ENCODE measurements around the gene ALK.
A peak's percentile ranks its signal among the peaks of the same experiment; 100 is the strongest.

ALK gene

DNA sequence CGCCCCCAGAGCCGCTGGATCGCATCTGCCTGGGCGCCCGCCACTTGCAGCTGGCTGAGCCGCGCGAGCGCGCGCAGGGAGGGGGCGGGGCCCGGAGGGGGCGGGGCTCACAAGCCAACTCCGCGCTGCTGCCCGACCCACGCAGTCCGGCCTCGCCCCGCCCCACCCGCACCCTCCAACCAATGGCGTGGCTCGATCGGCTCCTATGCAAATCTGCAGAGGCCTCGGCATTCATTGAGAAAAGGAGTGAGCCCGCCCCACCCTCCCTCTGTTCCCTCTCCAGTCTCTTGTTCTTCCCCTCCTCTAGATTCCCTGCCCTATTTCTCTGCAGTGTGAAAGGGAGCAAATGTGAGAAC is at the start of gene ALK:
TSS of gene ALK (minus strand) at position 27 of the 356 bp plus-strand sequence. CDS start 927 bp downstream, outside the sequence.
- DNase-seq (ENCODE audit: low read depth, low spot score), result peak; percentile 97

DNA sequence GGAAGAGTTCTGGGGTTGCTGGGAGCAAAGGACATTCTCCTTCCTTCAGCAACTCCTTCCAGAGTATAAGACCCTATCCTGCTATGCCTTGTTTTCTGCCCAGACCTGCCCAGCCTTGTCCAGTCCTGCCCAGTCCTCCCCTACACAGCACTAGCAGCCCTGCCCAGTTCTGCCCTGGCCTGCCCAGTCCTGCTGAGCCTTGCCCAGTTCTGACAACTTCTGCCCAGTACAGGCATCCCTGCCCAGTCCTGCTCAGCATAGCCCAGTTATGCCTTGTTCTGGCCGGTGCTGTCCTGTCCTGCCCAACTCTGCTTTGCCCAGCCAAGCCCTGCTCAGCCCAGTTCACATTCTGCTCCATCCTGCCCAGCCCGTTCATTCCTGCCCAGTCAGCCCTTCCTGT is 44.9 kb upstream of the ALK start:
- no peak for DNase-seq (ENCODE audit: low read depth, low spot score)

DNA sequence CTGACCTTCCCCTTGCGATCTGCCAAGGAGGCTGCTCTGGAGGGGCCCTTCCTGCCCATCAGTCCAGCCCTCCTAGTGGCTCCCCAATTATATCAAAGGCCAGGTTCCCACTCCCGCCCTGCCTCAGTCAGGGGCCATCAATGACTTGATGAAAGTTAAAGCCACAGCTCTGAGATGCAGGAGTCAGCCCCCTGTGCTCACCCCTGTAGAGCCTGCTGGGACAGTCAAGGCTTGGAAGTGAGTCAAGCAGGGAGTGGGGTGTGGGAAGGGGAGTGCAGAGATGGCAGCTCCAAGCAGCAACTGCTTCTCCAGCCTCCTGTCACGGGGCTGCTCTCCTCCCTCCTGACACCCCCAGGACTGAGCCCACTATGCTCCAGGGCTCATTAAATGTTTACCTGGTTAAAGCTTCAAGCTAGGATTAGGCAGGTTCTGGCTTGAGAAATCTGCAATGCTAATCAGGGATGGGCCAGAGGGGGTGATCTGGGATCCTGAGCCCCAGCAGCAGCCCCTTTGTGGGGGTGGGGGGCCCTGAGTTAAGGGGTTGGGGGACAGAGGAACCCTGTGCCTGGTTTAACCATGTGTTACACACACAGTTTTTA is 42.7 kb upstream of the ALK start:
- no peak for DNase-seq (ENCODE audit: low read depth, low spot score)

DNA sequence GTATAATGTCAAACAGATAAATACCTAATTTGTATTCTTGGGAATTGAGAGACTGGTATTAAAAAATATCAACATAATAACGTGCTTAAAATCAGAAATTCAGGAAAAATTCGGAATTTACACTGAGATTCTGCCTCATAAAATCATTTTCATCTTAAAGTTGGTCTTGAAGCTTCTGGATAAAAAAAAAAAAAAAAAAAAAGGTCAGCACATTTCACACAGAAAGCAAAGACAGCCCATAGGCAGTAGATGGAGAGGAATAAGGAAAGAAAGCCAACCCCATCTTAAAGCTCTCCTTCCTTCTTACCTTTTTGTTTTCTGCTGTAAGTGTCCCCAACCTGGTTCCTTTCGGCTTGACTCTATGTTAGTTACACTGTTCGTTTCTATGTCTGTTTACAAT is 41.5 kb upstream of the ALK start:
- no peak for DNase-seq (ENCODE audit: low read depth, low spot score)

DNA sequence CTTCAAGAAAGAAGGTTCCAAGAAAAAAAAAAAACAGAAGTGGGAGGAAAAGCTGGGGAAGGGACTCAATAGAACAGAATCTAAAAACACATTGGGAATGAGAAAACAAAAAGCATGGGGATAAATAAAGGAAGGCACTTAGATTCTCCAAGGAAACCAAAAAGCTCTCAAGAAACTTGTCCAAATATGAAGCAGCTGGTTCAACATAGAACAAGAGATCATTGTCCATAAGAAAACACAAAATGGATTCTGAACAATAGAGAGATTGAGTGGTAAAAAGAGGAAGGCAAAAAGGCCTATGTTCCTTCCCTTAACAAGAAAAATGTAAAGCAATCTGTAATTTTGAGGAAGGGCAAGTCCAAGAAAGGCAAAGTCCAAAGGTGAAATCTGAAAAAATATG is 32.9 kb upstream of the ALK start:
- no peak for DNase-seq (ENCODE audit: low read depth, low spot score)

DNA sequence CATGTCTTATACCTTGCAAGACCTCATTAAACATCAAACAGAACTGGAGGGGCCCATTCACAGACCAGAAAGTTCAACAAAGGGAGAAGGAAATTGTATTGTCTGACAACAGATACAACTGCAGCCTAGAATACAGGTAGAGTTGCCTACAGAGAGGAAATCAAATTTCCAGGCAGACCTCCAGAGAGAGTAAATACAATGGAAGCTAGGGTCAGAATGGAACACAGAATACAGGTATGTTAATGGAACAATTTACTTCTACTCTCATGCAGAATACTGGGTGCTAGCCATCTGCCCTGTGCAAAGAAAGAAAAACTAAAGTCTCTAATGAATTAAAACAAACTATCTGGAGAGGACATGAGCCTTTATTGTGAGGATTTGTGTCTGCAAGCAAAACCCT is 31.6 kb upstream of the ALK start:
- DNase-seq (ENCODE audit: low read depth, low spot score), result no peak

DNA sequence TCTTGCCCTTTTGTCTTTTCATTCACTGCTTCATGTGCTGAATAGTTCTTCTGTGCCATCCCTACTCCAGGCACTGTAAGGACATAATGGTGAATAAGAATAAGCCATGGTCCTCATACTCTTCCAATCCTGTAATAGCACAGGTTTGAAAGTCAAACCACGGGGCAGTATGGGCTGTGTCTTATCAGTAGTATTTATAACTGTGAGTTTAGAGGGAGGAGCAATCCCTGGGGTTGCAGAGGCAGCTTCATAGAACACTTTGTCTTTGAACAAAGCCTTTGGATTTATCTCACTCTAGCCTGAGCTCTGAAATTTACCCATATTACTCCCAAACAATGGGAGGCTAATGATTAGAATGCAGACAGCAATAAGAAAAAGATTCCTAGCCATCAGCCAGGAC is 30.2 kb upstream of the ALK start:
- no peak for DNase-seq (ENCODE audit: low read depth, low spot score)

DNA sequence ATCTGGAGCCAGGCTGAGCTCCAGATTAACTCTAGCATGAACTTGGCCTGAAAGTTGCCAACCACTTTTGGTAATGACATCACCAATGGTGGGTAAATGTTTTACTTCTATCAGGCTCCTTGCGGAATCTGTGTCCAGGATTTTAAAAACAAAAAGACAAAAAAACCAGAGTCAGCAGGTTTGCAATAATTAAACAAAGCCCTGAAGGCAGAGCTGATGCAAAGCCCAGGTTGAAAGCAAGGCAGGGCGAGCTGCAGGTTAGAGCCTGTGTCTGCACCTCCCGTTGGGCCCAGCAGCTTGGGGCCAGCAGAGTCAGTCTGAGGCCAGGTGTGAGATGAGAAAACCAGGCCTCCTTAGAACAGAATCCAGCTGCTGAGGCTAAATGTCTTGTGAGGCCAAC is 29.1 kb upstream of the ALK start:
- DNase-seq (ENCODE audit: low read depth, low spot score), result no peak

DNA sequence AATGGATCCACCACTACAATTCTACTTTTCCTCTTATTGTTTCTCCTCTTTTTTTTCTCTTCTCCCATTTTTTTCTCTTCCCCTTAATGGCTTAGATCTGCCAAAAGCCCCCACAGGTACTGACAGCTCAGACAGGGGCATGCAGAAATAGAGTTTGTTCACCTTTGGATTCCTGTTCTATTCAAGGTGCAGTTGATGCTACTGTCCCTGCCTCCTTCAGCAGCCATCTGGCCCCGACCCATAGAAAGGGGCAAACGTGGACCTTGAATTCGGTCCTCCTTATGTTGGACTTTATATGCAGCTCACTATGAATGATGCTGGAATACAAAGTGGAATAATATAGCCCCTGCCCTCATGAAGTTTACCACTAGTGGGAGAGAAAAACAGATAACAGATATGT is 27.7 kb upstream of the ALK start:
- no peak for DNase-seq (ENCODE audit: low read depth, low spot score)

DNA sequence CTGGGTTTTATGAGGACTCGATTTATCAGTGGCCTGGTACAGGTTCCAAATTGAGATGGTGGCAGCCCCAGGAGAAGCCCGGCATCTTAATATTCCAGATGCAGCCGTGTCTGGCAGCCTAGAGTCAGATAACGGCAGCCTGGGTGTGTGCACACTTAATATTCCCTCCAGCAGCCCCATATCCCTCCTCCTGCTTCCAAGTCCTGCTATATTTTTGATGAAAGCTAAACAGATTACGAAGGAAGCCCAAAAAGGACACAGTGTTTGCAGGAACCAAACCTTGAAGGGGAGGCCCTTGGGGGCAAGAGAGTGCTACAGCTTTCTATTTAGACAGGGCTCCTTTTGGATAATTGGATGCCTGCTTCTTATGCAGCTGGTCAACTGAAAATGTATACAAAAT is 25.1 kb upstream of the ALK start:
- DNase-seq (ENCODE audit: low read depth, low spot score), result no peak

DNA sequence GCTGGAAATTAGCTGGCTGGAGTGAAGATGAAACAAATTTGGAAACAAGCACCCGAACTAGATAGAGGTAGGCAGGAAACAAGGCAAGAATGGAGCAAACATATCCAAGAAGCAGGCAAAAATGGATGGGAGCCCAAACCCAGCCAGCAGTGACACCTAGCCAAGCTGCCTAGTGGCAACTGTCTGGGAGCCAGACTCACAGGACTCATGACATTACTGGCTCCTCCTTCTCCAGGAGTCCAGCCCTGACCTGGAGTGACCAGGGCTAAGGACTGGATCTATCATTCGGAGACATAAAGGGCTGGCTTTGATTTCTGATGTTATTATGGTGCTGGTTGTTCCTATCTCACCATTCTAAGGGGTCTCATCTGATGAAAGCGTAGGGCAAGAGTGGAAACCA is 21.3 kb upstream of the ALK start:
- no peak for DNase-seq (ENCODE audit: low read depth, low spot score)

DNA sequence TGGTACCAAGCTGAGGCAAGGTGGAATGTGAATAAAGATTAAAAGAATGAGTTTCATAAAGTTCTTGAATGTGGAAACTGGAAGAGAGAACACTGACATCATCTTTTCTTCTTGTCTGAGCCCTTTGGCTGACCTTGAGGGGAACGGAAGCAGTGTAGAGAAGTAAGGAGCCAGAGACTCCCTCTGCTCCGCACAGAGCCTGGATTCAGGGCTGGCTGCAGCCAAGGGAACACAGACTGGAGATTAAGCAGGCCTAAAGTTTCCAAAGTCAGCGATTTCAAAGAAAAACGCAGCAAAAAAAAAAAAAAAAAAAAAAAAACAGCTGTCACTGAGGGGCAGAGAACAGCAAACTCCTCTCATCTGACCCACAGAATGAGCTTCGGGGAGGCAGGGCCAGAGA is 19.3 kb upstream of the ALK start:
- no peak for DNase-seq (ENCODE audit: low read depth, low spot score)

DNA sequence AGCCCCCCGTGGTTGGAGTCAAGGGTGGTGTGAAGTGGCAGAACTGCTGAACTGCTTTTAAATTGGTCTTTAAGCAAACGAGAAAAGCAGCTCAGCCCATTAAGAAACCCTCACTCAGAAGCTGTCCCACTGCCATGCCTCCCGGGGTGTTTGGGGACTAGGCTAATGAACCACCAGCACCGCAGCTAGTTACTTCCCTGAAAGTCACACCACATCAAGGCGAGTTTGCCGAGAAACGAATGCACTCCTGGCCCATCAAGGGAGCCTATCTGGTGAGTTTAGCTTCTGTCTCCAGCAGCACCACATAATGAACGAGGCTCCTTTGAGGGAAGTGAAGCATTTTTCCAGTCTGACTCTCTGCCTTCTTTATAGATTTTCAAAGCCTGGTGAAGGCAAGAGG is 14.6 kb upstream of the ALK start:
- peak; percentile 46 for DNase-seq (ENCODE audit: low read depth, low spot score)

DNA sequence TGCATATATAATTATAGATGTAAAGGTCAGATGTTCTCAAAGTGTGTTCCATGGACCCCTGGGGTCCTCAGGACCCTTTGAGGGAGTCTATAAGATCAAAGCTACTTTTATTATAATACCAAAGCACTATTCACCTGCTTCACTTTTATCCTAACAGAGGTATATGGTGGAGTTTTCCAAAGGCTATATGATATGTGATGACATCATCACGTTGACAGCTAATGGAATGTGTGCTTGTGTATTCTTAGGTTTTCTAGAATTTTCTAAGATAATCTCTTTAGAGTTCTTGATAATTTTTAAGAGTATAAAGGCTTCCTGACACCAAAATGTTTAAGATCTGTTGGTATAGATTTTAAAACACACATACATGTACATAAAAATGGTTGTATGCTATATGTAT is 10.4 kb upstream of the ALK start:
- no peak for DNase-seq (ENCODE audit: low read depth, low spot score)

DNA sequence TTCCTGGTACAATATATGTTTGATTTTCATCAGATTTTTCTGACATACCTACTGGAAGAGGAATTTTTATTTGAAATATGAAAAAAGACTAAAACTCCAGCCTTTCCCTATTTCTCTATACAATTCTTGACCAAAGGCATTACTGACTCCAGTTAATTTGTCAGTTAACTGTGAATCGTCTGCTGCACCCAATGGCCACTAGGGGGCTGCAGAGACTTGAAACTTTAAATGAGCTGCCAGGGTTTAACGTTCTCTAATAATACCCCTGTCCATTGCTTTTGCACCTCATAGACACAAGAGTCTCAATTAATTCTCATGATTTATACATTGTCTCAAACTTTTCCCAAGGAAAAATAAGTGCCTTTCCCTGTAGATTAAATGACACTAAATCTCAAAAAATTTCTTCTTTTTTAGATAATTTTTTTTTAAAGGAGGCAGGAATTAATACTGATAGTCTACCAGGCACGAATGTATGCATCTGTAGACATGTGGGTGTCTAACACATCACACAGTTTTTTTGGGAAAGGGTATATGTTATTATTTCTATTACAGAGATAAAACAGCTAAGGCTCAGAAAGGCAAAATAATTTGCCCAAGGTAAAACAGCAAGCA is 1.8 kb upstream of the ALK start:
- peak; percentile 77 for DNase-seq (ENCODE audit: low read depth, low spot score)

DNA sequence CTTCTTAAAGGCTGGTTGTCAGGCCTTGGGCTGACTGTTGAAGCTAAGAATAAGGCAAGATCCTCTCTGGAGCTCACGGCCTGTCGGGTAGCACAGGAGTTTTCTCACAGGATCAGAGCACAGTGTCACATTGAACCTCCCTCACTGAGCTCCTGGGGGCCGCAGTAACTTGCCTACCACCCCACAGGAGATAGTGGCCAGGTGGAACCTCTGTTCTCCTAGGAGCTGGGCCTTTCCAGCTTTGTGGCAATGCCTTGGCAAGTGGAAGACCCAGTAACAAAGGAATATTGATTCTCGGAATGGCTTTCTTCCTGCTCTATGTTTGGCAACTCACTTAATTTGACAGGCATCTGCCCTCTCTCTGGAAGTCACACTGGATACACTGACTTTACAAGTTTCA is 1.2 kb upstream of the ALK start:
- DNase-seq (ENCODE audit: low read depth, low spot score), result no peak

DNA sequence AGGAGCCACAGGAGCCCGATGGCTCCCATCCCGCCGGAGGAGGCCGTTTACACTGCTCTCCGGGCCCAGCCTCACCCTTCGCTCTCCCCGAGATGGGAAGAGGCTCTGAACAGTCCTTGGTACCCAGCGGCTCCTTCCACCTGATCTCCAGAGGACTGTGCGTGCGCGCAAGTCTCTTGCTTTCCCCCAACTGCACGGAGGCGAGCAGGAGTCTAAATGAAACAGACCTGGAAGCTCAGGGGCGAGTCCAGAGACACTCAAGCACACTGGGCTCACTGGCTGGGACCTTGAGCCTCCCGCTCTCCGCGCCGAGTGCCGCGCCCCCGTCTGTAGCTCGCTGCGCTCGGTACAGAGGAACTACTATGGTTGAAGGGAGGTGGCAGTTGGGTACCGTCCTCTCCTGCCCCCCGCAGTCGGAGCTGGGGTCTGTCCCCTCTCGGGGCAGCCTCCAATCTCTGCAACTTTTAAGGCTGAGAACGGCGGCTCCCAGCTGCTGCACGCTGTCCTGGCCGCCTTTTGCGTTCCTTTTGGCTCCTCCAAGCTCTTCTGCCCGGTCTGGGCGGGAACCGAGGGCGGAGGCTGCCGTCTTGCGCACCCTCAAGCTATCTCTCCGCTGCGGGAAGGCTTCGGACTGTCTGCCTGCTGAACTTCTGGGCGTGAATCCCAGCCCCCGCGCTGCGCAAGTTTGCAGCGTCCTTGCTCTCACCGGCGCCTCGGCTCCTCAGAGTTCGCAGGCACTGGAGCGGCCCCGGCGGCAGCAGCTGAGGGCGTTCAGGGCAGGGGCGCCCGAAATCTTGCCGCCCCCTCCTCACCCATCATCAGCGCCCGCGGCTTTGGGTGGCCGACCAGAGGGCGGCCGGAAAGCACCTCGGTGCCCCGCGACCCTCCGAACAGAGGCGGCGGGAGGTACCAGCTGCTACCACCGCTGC is 491 bp downstream of the ALK start:
- DNase-seq (ENCODE audit: low read depth, low spot score), result peak; percentile 67

DNA sequence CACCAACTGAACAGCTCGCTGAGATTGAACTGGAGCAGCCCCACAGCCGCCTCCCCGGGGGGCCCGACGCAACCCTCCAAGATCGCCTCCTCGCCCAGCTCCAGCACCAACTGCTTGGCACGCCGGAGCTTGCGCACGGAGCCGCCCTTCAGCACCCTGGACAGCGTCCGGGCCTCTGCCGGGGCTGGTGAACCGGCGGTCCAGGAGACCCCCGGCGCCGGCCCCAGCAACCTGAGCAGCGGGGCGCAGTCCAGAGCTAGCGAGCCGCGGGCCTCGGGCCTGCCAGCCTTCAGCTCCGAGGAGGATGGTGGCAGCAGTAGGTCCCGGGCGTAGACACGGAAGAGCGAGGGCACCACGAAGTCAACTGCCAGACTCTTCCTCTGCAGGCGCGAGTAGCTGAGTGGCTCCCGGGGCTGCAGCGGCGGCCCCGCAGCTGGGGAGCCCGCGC is 1.2 kb downstream of the ALK start:
- peak; percentile 92 for DNase-seq (ENCODE audit: low read depth, low spot score)

DNA sequence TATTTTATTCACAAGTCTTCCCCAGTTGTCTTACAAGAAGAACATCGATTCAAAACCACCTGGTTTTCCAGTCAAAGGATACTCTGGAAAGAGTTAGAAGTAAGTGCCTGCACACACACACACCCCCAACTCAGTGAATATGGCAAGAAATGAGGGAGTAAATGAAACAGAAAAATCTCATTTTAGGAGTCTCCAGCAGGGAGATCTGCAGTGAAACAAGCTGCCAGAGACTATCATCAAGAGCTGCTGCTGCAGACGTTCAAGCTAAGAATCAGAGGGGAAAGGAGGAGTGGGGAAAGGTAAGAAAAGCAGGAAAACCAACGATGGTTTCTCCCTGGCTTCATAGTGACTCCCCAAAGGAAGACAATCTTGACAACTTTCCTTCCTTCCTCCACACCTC is 2.4 kb downstream of the ALK start:
- no peak for DNase-seq (ENCODE audit: low read depth, low spot score)

DNA sequence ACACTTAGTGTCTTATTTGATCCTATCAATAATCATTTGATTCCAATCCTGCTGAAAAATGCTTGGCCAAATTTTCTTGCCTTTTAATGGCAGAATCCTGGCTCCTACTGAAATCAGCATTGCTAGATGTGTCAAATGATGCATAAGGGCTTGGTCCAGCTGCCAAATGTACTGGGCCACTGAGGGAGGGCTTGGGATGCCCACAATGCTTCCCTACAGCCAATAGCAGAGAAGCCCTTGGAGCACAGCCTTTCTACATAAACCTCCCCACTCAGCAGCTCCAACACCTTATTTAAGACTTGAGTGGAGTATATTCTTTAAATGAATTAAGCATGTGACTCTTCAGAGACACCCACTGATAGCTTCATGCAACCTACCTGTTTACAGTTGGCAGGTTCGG is 3.6 kb downstream of the ALK start:
- DNase-seq (ENCODE audit: low read depth, low spot score), result no peak

DNA sequence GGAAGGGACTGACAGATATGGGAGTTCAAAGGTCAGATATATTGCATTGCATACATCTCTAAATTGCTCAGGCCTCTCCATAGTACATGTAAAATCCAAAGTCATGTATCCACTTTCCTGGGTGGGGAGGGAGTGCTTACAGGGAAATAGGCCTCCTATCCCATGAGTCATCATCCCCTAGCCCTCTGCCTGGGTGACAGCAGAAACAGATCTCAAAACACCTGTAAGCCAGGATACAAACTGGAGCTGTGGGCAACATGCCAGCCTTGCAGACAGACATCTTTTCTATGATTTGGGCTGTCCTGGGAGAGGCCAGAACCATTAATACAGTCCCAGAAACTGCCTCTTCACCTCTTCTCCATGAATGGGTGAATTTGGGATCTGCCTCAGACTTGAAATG is 4.8 kb downstream of the ALK start:
- no peak for DNase-seq (ENCODE audit: low read depth, low spot score)

DNA sequence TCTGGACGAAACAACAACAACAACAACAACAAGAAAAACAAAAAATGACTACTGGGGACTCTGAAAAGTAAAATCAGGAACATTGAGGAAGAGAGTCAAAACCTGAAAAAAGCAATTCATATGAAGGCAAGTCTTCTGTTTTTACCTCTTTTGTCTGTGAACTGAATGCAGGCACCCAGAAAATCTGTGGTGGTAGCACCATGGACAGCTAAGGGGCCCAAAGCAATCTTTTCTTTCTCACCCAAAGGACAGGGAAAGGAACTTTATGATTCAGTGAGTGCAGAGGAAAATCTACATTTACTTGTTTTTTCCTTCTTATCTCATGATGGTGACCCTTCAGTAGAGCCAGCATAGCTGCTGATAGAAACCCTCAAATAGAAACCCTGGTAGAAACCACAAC is 10.4 kb downstream of the ALK start:
- no peak for DNase-seq (ENCODE audit: low read depth, low spot score)

DNA sequence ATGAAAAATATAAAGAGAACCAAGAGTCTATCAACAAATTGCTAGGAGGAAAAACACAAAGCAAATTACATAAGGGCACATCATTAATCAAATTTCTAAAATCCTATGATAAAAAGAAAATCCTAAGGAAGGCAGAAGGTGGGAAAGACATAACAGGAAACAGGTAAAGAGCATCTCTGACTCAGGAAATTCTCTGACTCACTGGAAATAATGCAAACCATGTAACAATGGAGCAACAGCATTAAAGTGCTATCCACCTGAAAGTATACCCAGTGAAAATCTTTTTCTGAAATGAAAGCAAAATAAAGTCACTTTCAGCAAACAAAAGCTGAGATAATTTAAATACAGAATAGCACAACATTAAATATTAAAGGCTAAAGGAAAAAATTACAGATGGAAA is 10.9 kb downstream of the ALK start:
- no peak for DNase-seq (ENCODE audit: low read depth, low spot score)
